MCF 10A (cell line): ENCODE measurements around the gene ZNF530. TPM values are rescaled to one million over a fixed set of nuclear protein-coding genes. Genes with fewer than 3 reads are reported as not detected.

Source experiments
- BruUV-seq: library from RNA; stranded (reverse); fragments of 400-500 nt; replicated peaks from 2 replicates; lab custom pipeline; 2021; lab: Mats Ljungman, UMichigan
- CTCF ChIA-PET: fragments of 300-600 bp; sonication (Branson Sonifier 250); formaldehyde crosslinking; extraction: SDS; loops from one replicate; lab custom pipeline; 2021; ENCODE audit warnings: antibody characterized with exemption, inconsistent platforms; lab: Yijun Ruan, JAX
- POLR2A ChIA-PET: fragments of 300-600, 350-650 bp; sonication (Branson Sonifier 250); formaldehyde crosslinking; extraction: SDS; loops from one replicate; lab custom pipeline; 2020; ENCODE audit warnings: antibody characterized with exemption, inconsistent platforms; lab: Yijun Ruan, JAX
- DNase-seq: peaks from one replicate; pipeline ENCODE4 v3.0.0-alpha.2; 2018; ENCODE audit not compliant: unreplicated experiment
- H3K27ac Mint-ChIP-seq: one replicate; pipeline ENCODE4 v1.8.0; 2022; ENCODE audit warnings: mild to moderate bottlenecking, low read depth, mixed read lengths; ENCODE audit not compliant: unreplicated experiment
- H3K27me3 Mint-ChIP-seq: one replicate; pipeline ENCODE4 v1.8.0; 2022; ENCODE audit warnings: mixed read lengths; ENCODE audit not compliant: insufficient read depth, unreplicated experiment
- H3K36me3 Mint-ChIP-seq: one replicate; pipeline ENCODE4 v1.8.0; 2022; ENCODE audit warnings: mild to moderate bottlenecking, moderate library complexity, mixed read lengths; ENCODE audit not compliant: insufficient read depth, unreplicated experiment
- H3K4me1 Mint-ChIP-seq: one replicate; pipeline ENCODE4 v1.8.0; 2022; ENCODE audit warnings: mixed read lengths; ENCODE audit not compliant: insufficient read depth, unreplicated experiment
- H3K4me3 Mint-ChIP-seq: one replicate; pipeline ENCODE4 v1.8.0; 2022; ENCODE audit warnings: mild to moderate bottlenecking, moderate library complexity, mixed read lengths; ENCODE audit not compliant: unreplicated experiment
- H3K9me3 Mint-ChIP-seq: one replicate; pipeline ENCODE4 v1.8.0; 2022; ENCODE audit warnings: mixed read lengths; ENCODE audit not compliant: unreplicated experiment
- CTCF ChIP-seq: fragments of 200-600 bp; IDR thresholded peaks from one replicate; pipeline ENCODE4 v1.8.0; 2022; ENCODE audit warnings: antibody characterized with exemption, mild to moderate bottlenecking; ENCODE audit not compliant: unreplicated experiment
- intact Hi-C: fragments of 100-400 bp; cut with micrococcal nuclease; formaldehyde crosslinking; loops from 2 replicates; pipeline ENCODE4 v1.14.1; 2022
- total RNA-seq: library from RNA; stranded (reverse); gene quantifications from 2 replicates; pipeline ENCODE4 v1.2.3, GENCODE V29; 2022

Gene ZNF530
- total RNA-seq, 1 experiment from 2014 or later, result 2.4 TPM

- CTCF ChIA-PET, result interaction anchor here (0.6 kb wide), 1 partner anchor 261 kb away, joined by 3 read pairs; no protein-coding TSS in a partner anchor
- peaks cover 46% of the 10 kb centered on the region for H3K36me3 Mint-ChIP-seq
- DNase-seq, result no peak
- intact Hi-C loops, result no loop called here
- POLR2A ChIA-PET, result interaction anchor here (3.0 kb wide), 1 partner anchor 9 kb away, joined by 13 read pairs; the partner anchor contains the start of gene ZNF211
- no peaks in the 10 kb centered on the region for H3K27me3 Mint-ChIP-seq
- BruUV-seq, result no TSS peak
- H3K27ac Mint-ChIP-seq, result no peak overlapping the region
- peaks cover 36% of the 10 kb centered on the region for H3K9me3 Mint-ChIP-seq
- no peak overlapping the region for H3K4me3 Mint-ChIP-seq
- no peaks in the 10 kb centered on the region for H3K4me1 Mint-ChIP-seq
- TF ChIP-seq CTCF, result no peak
These were observed 42.8 kb downstream of the ZNF530 start for GRCh38 chr19:57642396-57643046.

GRCh38 chr19:57643734-57644133 lies 44.0 kb downstream of the ZNF530 start:
- intact Hi-C loops, result no loop called here
- POLR2A ChIA-PET, result interaction anchor here (0.8 to 3.0 kb wide), 3 partner anchors 10 to 21 kb away, joined by 3 to 13 read pairs (median 3); partner anchors contain the start of gene ZNF211
- no peak overlapping the region for H3K4me3 Mint-ChIP-seq
- no peak overlapping the region for H3K27ac Mint-ChIP-seq
- no peaks in the 10 kb centered on the region for H3K4me1 Mint-ChIP-seq
- peaks cover 36% of the 10 kb centered on the region for H3K36me3 Mint-ChIP-seq
- DNase-seq, result no peak
- no peak for TF ChIP-seq CTCF
- no TSS peak for BruUV-seq
- peaks cover 30% of the 10 kb centered on the region for H3K9me3 Mint-ChIP-seq
- CTCF ChIA-PET, result interaction anchor here (0.6 to 0.9 kb wide), 2 partner anchors 20 to 164 kb away, joined by 3 to 4 read pairs; no protein-coding TSS in a partner anchor
- H3K27me3 Mint-ChIP-seq, result no peaks in the 10 kb centered on the region

- Mint-ChIP-seq H3K27ac (no peak overlapping the region), H3K27me3 (no peaks in the 10 kb centered on the region), H3K4me1 (no peaks in the 10 kb centered on the region), H3K9me3 (peaks cover 33% of the 10 kb centered on the region), H3K36me3 (peaks cover 5% of the 10 kb centered on the region), H3K4me3 (no peak overlapping the region)
- no TSS peak for BruUV-seq
- ChIA-PET POLR2A (interaction anchor here (0.6 to 1.1 kb wide), 2 partner anchors 32 to 161 kb away, joined by 3 read pairs; no protein-coding TSS in a partner anchor), CTCF (no interaction called here)
- intact Hi-C loops, result no loop called here
- DNase-seq, result no peak
- no peak for TF ChIP-seq CTCF
These were observed 48.8 kb downstream of the ZNF530 start for GRCh38 chr19:57648331-57649003.

- H3K27ac Mint-ChIP-seq, result peak overlapping the region; percentile 66
- no peak for TF ChIP-seq CTCF
- POLR2A ChIA-PET, result interaction anchor here (1.5 kb wide), 1 partner anchor 12 kb away, joined by 4 read pairs; no protein-coding TSS in a partner anchor
- H3K27me3 Mint-ChIP-seq, result no peaks in the 10 kb centered on the region
- H3K9me3 Mint-ChIP-seq, result peaks cover 45% of the 10 kb centered on the region
- no peaks in the 10 kb centered on the region for H3K4me1 Mint-ChIP-seq
- CTCF ChIA-PET, result interaction anchor here (0.6 to 1.2 kb wide), 4 partner anchors 8 to 868 kb away, joined by 3 to 8 read pairs (median 3); partner anchors contain the start of genes ZBTB45 and ZNF587B
- BruUV-seq, result no TSS peak
- H3K4me3 Mint-ChIP-seq, result peak overlapping the region; percentile 21
- no peak for DNase-seq
- peaks cover 5% of the 10 kb centered on the region for H3K36me3 Mint-ChIP-seq
- intact Hi-C loops, result no loop called here
These were observed 51.9 kb downstream of the ZNF530 start for GRCh38 chr19:57651654-57651996.
